GM12878 (cell line): ENCODE measurements around the gene AMZ2. TPM values are rescaled to one million over a fixed set of nuclear protein-coding genes. Genes with fewer than 3 reads are reported as not detected.

Source experiments
- ATF2 ChIP-seq: IDR thresholded peaks from 2 replicates; pipeline ENCODE4 v1.6.1; 2012; ENCODE audit warnings: low read length, inconsistent platforms
- CEBPB ChIP-seq, 2 experiments: fragments of 150-350 bp in 1 of 2; IDR thresholded peaks; 2 replicates each; pipeline ENCODE4 v1.6.1; 2012 to 2014; ENCODE audit warnings: low read depth in 2 of 2, low read length in 2 of 2, borderline replicate concordance in 1 of 2, inconsistent platforms in 1 of 2
- EGR1 ChIP-seq, 2 experiments: IDR thresholded peaks; 1 replicate in 1 of 2; 2 replicates in 1 of 2; pipeline ENCODE4 v1.6.1; 2011 to 2012; ENCODE audit warnings: low read depth in 2 of 2, low read length in 2 of 2, borderline replicate concordance in 1 of 2, mild to moderate bottlenecking in 1 of 2, moderate library complexity in 1 of 2
- FOS ChIP-seq: IDR thresholded peaks from 3 replicates; pipeline ENCODE4 v1.6.1; 2011; ENCODE audit warnings: borderline replicate concordance; ENCODE audit not compliant: insufficient read length; ENCODE audit errors: extremely low read depth
- GATAD2B ChIP-seq: fragments of 450-650 bp; conservative IDR thresholded peaks from 2 replicates; pipeline ENCODE4 v1.6.1; 2017; ENCODE audit warnings: low read depth, mild to moderate bottlenecking, moderate library complexity
- PBX3 ChIP-seq: IDR thresholded peaks from 2 replicates; pipeline ENCODE4 v1.6.1; 2011; ENCODE audit warnings: mild to moderate bottlenecking, low read depth, low read length, moderate library complexity; ENCODE audit not compliant: insufficient replicate concordance
- ZBED1 ChIP-seq: IDR thresholded peaks from 2 replicates; pipeline ENCODE4 v1.6.1; 2016; ENCODE audit warnings: borderline replicate concordance
- ZNF592 ChIP-seq: fragments of 450-650 bp; IDR thresholded peaks from 2 replicates; pipeline ENCODE4 v1.6.1; 2017; ENCODE audit warnings: mild to moderate bottlenecking, moderate library complexity
- ZZZ3 ChIP-seq: IDR thresholded peaks from 2 replicates; pipeline ENCODE4 v1.6.1; 2011; ENCODE audit warnings: low read depth; ENCODE audit not compliant: control insufficient read depth, insufficient read length
- polyA plus RNA-seq, 11 experiments: library from polyadenylated mRNA; depleted of rRNA in 4 of 11; unstranded in 6 of 11; stranded (reverse) in 5 of 11; fragments of >200 nt; fragmentation: Nextera tagmentation in 4 of 11; fragmentation: Illumina TruSeq in 1 of 11; extraction: Ambion mirVana in 4 of 11; extraction: Trizol in 1 of 11; gene quantifications; 1 replicate in 1 of 11; 2 replicates in 10 of 11; pipeline versions ENCODE4 v1.2.1 to v1.2.3, GENCODE V29; 2011 to 2016; ENCODE audit warnings: inconsistent platforms in 2 of 11, missing spikeins in 2 of 11, low read depth in 1 of 11
- total RNA-seq, 4 experiments: library from RNA; depleted of rRNA in 3 of 4; stranded (reverse); fragments of >200 nt in 3 of 4; fragmentation: Illumina TruSeq in 1 of 4; extraction: Trizol in 1 of 4; gene quantifications; 2 replicates each; pipeline versions ENCODE4 v1.2.1 to v1.2.3, GENCODE V29; 2013 to 2021
- TF ChIP-seq, protein P1 (sequence below): IDR thresholded peaks from 2 replicates; pipeline ENCODE4 v1.6.1; 2011; ENCODE audit warnings: borderline replicate concordance, low read depth, mild to moderate bottlenecking, moderate library complexity, mixed read lengths, low read length; ENCODE audit not compliant: insufficient read depth; ENCODE audit errors: extremely low read length

Gene AMZ2
- total and polyA plus RNA-seq, 10 of the 15 experiments (the other 5 are each of a cell fraction or from before 2014, with no cell fraction given), result 79.1 to 189 (median 126) TPM

DNA sequence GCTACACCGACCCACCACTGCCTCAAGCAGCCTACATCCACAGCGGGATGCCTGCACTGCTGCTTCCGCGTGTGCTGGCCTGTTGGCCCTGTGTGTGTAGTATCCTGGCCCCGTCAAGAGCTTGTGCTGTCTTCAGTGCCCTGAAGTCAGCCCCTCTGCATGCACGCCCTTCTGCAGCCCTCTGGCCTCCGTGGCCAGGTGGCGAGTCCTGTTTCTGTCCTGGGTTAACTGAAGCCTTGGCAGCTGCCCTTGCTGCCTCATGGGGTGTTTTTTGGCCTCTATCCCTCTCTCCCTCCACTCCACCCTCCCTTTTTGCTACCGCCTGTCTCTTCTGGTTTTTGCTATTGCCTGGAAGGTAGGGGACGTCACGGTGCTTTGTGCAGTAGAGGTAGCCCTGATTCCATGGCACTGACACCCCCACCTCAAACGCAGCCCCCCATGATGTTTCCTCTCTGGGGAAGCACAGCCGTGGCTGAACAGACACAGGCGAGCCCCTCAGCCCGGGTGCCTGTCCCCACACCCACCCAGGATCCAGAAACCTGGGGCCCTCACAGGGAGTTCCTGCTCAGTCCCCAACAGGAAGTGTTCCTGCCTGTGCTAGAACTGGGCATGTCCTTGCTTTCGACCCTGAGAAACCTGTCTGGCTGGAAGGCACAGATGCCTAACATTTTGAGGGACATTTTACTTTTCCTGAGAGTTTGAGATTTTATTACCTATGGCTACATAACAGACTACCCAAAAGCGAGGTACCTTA lies 18.8 kb upstream of the AMZ2 start (continued):
- TF ChIP-seq, protein P1, sequence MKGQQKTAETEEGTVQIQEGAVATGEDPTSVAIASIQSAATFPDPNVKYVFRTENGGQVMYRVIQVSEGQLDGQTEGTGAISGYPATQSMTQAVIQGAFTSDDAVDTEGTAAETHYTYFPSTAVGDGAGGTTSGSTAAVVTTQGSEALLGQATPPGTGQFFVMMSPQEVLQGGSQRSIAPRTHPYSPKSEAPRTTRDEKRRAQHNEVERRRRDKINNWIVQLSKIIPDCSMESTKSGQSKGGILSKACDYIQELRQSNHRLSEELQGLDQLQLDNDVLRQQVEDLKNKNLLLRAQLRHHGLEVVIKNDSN, result no peak
- TF ChIP-seq PBX3 (no peak), CEBPB (IDR thresholded peaks at IDR 0.05; ENCODE audit: borderline replicate concordance in 1 of 2, low read depth in 2 of 2, low read length in 2 of 2) (no peak), EGR1 (IDR thresholded peaks at IDR 0.05; ENCODE audit: borderline replicate concordance in 1 of 2, low read depth in 2 of 2, low read length in 2 of 2) (no peak), FOS (no peak), ATF2 (no peak), ZZZ3 (no peak), GATAD2B (no peak), ZBED1 (no peak), ZNF592 (no peak)
